Spleen (tissue), 7 donors: ENCODE measurements around the gene GYS1.

Experiments
- CTCF ChIP-seq, 11 experiments: fragments of 200-600 bp in 7 of 11; fragments of 450-650 bp in 4 of 11; sonication (generic) in 4 of 11; IDR thresholded peaks in 8 of 11; conservative IDR thresholded peaks in 3 of 11; 1 replicate in 7 of 11; 2 replicates in 4 of 11; pipeline versions ENCODE4 v1.4.0 to v1.8.0; 2016 to 2021; ENCODE audit warnings: antibody characterized with exemption in 11 of 11, inconsistent platforms in 4 of 11, mild to moderate bottlenecking in 1 of 11
- POLR2A ChIP-seq, 3 donors: fragments of 450-650 bp; IDR thresholded peaks; one replicate each; pipeline ENCODE4 v1.5.1; 2017; ENCODE audit warnings: antibody characterized with exemption in 3 of 3, mild to moderate bottlenecking in 1 of 3
- donor health status: DM: no; HTN: no; CAD: no; lungs with moderate emphysema.
- donor health status: DM: no; HTN: no; CAD: no.
- donor health status: DM: no; HTN: no; CAD: no.

- TF ChIP-seq CTCF (IDR thresholded peaks at IDR 0.05 in 8 of 11, conservative IDR thresholded peaks at IDR 0.05 in 3 of 11) (no peak), POLR2A (IDR thresholded peaks at IDR 0.05) (no peak)
Measured at GRCh38 chr19:48994035-48994386, 902 bp upstream of the GYS1 start.
